HUES6 (cell line): ENCODE data around the gene NLRP3.
"Not testable (repeated sequence)": the region's sequence is repeated elsewhere in the genome, so short reads cannot be mapped to it uniquely, and the experiment has no call there.

Source experiments
- H3K27ac ChIP-seq: 2 replicates; pipeline ENCODE4 v1.7.0; 2013; ENCODE audit warnings: low read depth, mild to moderate bottlenecking, low read length, inconsistent platforms
- H3K27me3 ChIP-seq: 2 replicates; pipeline ENCODE4 v1.6.1; 2013; ENCODE audit warnings: low read length; ENCODE audit not compliant: control insufficient read depth, insufficient read depth
- H3K36me3 ChIP-seq: 2 replicates; pipeline ENCODE4 v1.6.1; 2013; ENCODE audit warnings: low read length; ENCODE audit not compliant: control insufficient read depth, insufficient read depth
- H3K4me1 ChIP-seq: 2 replicates; pipeline ENCODE4 v1.6.1; 2013; ENCODE audit warnings: low read length; ENCODE audit not compliant: control insufficient read depth, insufficient read depth
- H3K4me3 ChIP-seq: 2 replicates; pipeline ENCODE4 v1.5.1; 2013; ENCODE audit warnings: low read depth, low read length
- H3K9ac ChIP-seq: one replicate; pipeline ENCODE4 v1.6.1; 2013; ENCODE audit warnings: mild to moderate bottlenecking, low read length
- H3K9me3 ChIP-seq: 2 replicates; pipeline ENCODE4 v1.6.1; 2013; ENCODE audit warnings: low read depth, low read length; ENCODE audit not compliant: control insufficient read depth, insufficient read depth

NLRP3 gene

GRCh38 chr1:247474367-247474766, 58.4 kb downstream of the NLRP3 start:
- Histone ChIP-seq H3K9ac (no peak overlapping the region), H3K4me3 (no peak overlapping the region), H3K4me1 (peaks cover 16% of the 10 kb centered on the region), H3K27me3 (no peaks in the 10 kb centered on the region), H3K27ac (no peak overlapping the region), H3K36me3 (no peaks in the 10 kb centered on the region), H3K9me3 (peaks cover 10% of the 10 kb centered on the region; the same call in 1 of the 2 replicates)

GRCh38 chr1:247475793-247476192, 59.8 kb downstream of the NLRP3 start:
- Histone ChIP-seq H3K9ac (no peak overlapping the region), H3K4me3 (no peak overlapping the region), H3K36me3 (no peaks in the 10 kb centered on the region), H3K27ac (no peak overlapping the region), H3K9me3 (peaks cover 10% of the 10 kb centered on the region; the same call in 1 of the 2 replicates), H3K27me3 (no peaks in the 10 kb centered on the region), H3K4me1 (peaks cover 16% of the 10 kb centered on the region)

- H3K36me3 ChIP-seq, H3K9ac ChIP-seq, H3K4me3 ChIP-seq, H3K27me3 ChIP-seq, H3K27ac ChIP-seq: not testable (repeated sequence)
- H3K4me1 ChIP-seq = peaks cover 16% of the 10 kb centered on the region
- peaks cover 10% of the 10 kb centered on the region; the same call in 1 of the 2 replicates for H3K9me3 ChIP-seq
Observed at GRCh38 chr1:247476328-247477058, 60.5 kb downstream of the NLRP3 start.

- Histone ChIP-seq H3K27me3 (no peaks in the 10 kb centered on the region), H3K36me3 (no peaks in the 10 kb centered on the region), H3K9me3 (no peaks in the 10 kb centered on the region), H3K27ac (no peak overlapping the region), H3K9ac (no peak overlapping the region), H3K4me3 (no peak overlapping the region), H3K4me1 (no peaks in the 10 kb centered on the region)
Observed at GRCh38 chr1:247482747-247483146, 66.8 kb downstream of the NLRP3 start.

- H3K36me3 ChIP-seq = no peaks in the 10 kb centered on the region
- no peaks in the 10 kb centered on the region for H3K9me3 ChIP-seq
- H3K27me3 ChIP-seq = no peaks in the 10 kb centered on the region
- no peak overlapping the region for H3K27ac ChIP-seq
- no peaks in the 10 kb centered on the region for H3K4me1 ChIP-seq
- no peak overlapping the region for H3K9ac ChIP-seq
- H3K4me3 ChIP-seq = no peak overlapping the region
Observed at GRCh38 chr1:247487057-247487456, 71.1 kb downstream of the NLRP3 start.

- Histone ChIP-seq H3K36me3 (no peaks in the 10 kb centered on the region), H3K4me1 (no peaks in the 10 kb centered on the region), H3K27me3 (no peaks in the 10 kb centered on the region), H3K9me3 (no peaks in the 10 kb centered on the region), H3K27ac (no peak overlapping the region), H3K4me3 (no peak overlapping the region), H3K9ac (no peak overlapping the region)
Observed at GRCh38 chr1:247491328-247491727, 75.4 kb downstream of the NLRP3 start.

- Histone ChIP-seq H3K4me3 (no peak overlapping the region), H3K4me1 (no peaks in the 10 kb centered on the region), H3K27me3 (no peaks in the 10 kb centered on the region), H3K9ac (no peak overlapping the region), H3K36me3 (no peaks in the 10 kb centered on the region), H3K27ac (no peak overlapping the region), H3K9me3 (no peaks in the 10 kb centered on the region)
Observed at GRCh38 chr1:247493106-247493505, 77.1 kb downstream of the NLRP3 start.

GRCh38 chr1:247494767-247495166, 78.8 kb downstream of the NLRP3 start:
- Histone ChIP-seq H3K9me3 (no peaks in the 10 kb centered on the region), H3K9ac (no peak overlapping the region), H3K4me1 (no peaks in the 10 kb centered on the region), H3K36me3 (no peaks in the 10 kb centered on the region), H3K27ac (no peak overlapping the region), H3K4me3 (no peak overlapping the region), H3K27me3 (no peaks in the 10 kb centered on the region)

GRCh38 chr1:247496581-247497285, 80.8 kb downstream of the NLRP3 start:
- no peak overlapping the region for H3K27ac ChIP-seq
- H3K9ac ChIP-seq = no peak overlapping the region
- no peaks in the 10 kb centered on the region for H3K27me3 ChIP-seq
- no peak overlapping the region for H3K4me3 ChIP-seq
- H3K4me1 ChIP-seq = no peaks in the 10 kb centered on the region
- H3K9me3 ChIP-seq = no peaks in the 10 kb centered on the region
- H3K36me3 ChIP-seq = no peaks in the 10 kb centered on the region
